ENCODE measurements around the gene GRXCR2. TPM values are rescaled to one million over a fixed set of nuclear protein-coding genes. Genes with fewer than 3 reads are reported as not detected.

The GRXCR2 gene
- total RNA-seq, 1 experiment from 2014 or later, result not detected

GRCh38 chr5:145908206-145908960, 35.6 kb upstream of the GRXCR2 start:
- peaks cover 5% of the 10 kb centered on the region for H3K4me1 Mint-ChIP-seq (ENCODE audit: insufficient read depth, unreplicated experiment)
- CTCF ChIA-PET, result interaction anchor here (0.6 to 4.8 kb wide), 38 partner anchors 8 to 1705 kb away, joined by 3 to 66 read pairs (median 5); partner anchors contain the start of gene SH3RF2
- H3K9me3 Mint-ChIP-seq (ENCODE audit: unreplicated experiment), result no peaks in the 10 kb centered on the region
- POLR2A ChIA-PET, result interaction anchor here (0.5 to 5.3 kb wide), 10 partner anchors 14 to 139 kb away, joined by 3 to 32 read pairs (median 4); no protein-coding TSS in a partner anchor
- no peak overlapping the region for H3K4me3 Mint-ChIP-seq (ENCODE audit: unreplicated experiment)
- H3K27me3 Mint-ChIP-seq (ENCODE audit: insufficient read depth, unreplicated experiment), result no peaks in the 10 kb centered on the region
- H3K36me3 Mint-ChIP-seq (ENCODE audit: insufficient read depth, unreplicated experiment), result no peaks in the 10 kb centered on the region
- DNase-seq (ENCODE audit: unreplicated experiment), result peak; percentile 51
- H3K27ac Mint-ChIP-seq (ENCODE audit: low read depth, unreplicated experiment), result no peak overlapping the region
- no TSS peak for BruUV-seq (replicated peaks)
- TF ChIP-seq CTCF (IDR thresholded peaks at IDR 0.05; ENCODE audit: unreplicated experiment), result peak; percentile 62
- intact Hi-C loops (cut with micrococcal nuclease), result loop anchor here (1.0 to 10.0 kb wide), 3 partner anchors 72 to 516 kb away; no protein-coding TSS in a partner anchor

GRCh38 chr5:145906401-145906800, 33.6 kb upstream of the GRXCR2 start:
- CTCF ChIA-PET, result interaction anchor here (0.6 to 4.8 kb wide), 14 partner anchors 10 to 223 kb away, joined by 3 to 66 read pairs (median 11); no protein-coding TSS in a partner anchor
- H3K9me3 Mint-ChIP-seq (ENCODE audit: unreplicated experiment), result no peaks in the 10 kb centered on the region
- no peak for DNase-seq (ENCODE audit: unreplicated experiment)

GRCh38 chr5:145904743-145905142, 31.9 kb upstream of the GRXCR2 start:
- ChIA-PET CTCF (interaction anchor here (0.6 to 1.4 kb wide), 5 partner anchors 13 to 474 kb away, joined by 3 to 6 read pairs (median 4); partner anchors contain the start of gene SH3RF2), POLR2A (interaction anchor here (0.8 to 2.2 kb wide), 2 partner anchors 18 to 147 kb away, joined by 3 to 6 read pairs; no protein-coding TSS in a partner anchor)
- Mint-ChIP-seq H3K4me1 (ENCODE audit: insufficient read depth, unreplicated experiment) (peaks cover 5% of the 10 kb centered on the region), H3K27ac (ENCODE audit: low read depth, unreplicated experiment) (no peak overlapping the region), H3K27me3 (ENCODE audit: insufficient read depth, unreplicated experiment) (no peaks in the 10 kb centered on the region), H3K9me3 (ENCODE audit: unreplicated experiment) (peaks cover 5% of the 10 kb centered on the region), H3K4me3 (ENCODE audit: unreplicated experiment) (no peak overlapping the region), H3K36me3 (ENCODE audit: insufficient read depth, unreplicated experiment) (no peaks in the 10 kb centered on the region)
- DNase-seq (ENCODE audit: unreplicated experiment), result no peak
- intact Hi-C loops (cut with micrococcal nuclease), result loop anchor here (10.0 kb wide), 1 partner anchor 520 kb away; no protein-coding TSS in a partner anchor
- BruUV-seq (replicated peaks), result no TSS peak
- TF ChIP-seq CTCF (IDR thresholded peaks at IDR 0.05; ENCODE audit: unreplicated experiment), result no peak

More at GRCh38 chr5:145906401-145906800, 33.6 kb upstream of the GRXCR2 start:
- TF ChIP-seq CTCF (IDR thresholded peaks at IDR 0.05; ENCODE audit: unreplicated experiment), result no peak
- no peak overlapping the region for H3K4me3 Mint-ChIP-seq (ENCODE audit: unreplicated experiment)
- H3K36me3 Mint-ChIP-seq (ENCODE audit: insufficient read depth, unreplicated experiment), result no peaks in the 10 kb centered on the region
- BruUV-seq (replicated peaks), result no TSS peak
- peaks cover 5% of the 10 kb centered on the region for H3K4me1 Mint-ChIP-seq (ENCODE audit: insufficient read depth, unreplicated experiment)
- intact Hi-C loops (cut with micrococcal nuclease), result loop anchor here (10.0 kb wide), 1 partner anchor 518 kb away; no protein-coding TSS in a partner anchor
- H3K27ac Mint-ChIP-seq (ENCODE audit: low read depth, unreplicated experiment), result no peak overlapping the region
- POLR2A ChIA-PET, result interaction anchor here (0.6 to 5.3 kb wide), 3 partner anchors 26 to 36 kb away, joined by 3 to 32 read pairs (median 3); no protein-coding TSS in a partner anchor
- no peaks in the 10 kb centered on the region for H3K27me3 Mint-ChIP-seq (ENCODE audit: insufficient read depth, unreplicated experiment)

- no TSS peak for BruUV-seq (replicated peaks)
- H3K9me3 Mint-ChIP-seq (ENCODE audit: unreplicated experiment), result peaks cover 14% of the 10 kb centered on the region
- POLR2A ChIA-PET, result interaction anchor here (2.2 kb wide), 1 partner anchor 19 kb away, joined by 6 read pairs; no protein-coding TSS in a partner anchor
- CTCF ChIA-PET, result interaction anchor here (0.5 to 2.8 kb wide), 7 partner anchors 8 to 248 kb away, joined by 3 to 8 read pairs (median 3); partner anchors contain the start of gene PRELID2
- H3K27ac Mint-ChIP-seq (ENCODE audit: low read depth, unreplicated experiment), result no peak overlapping the region
- intact Hi-C loops (cut with micrococcal nuclease), result loop anchor here (10.0 kb wide), 1 partner anchor 521 kb away; no protein-coding TSS in a partner anchor
- peaks cover 5% of the 10 kb centered on the region for H3K4me1 Mint-ChIP-seq (ENCODE audit: insufficient read depth, unreplicated experiment)
- TF ChIP-seq CTCF (IDR thresholded peaks at IDR 0.05; ENCODE audit: unreplicated experiment), result no peak
- no peaks in the 10 kb centered on the region for H3K36me3 Mint-ChIP-seq (ENCODE audit: insufficient read depth, unreplicated experiment)
- H3K27me3 Mint-ChIP-seq (ENCODE audit: insufficient read depth, unreplicated experiment), result no peaks in the 10 kb centered on the region
- peak; percentile 73 for DNase-seq (ENCODE audit: unreplicated experiment)
- H3K4me3 Mint-ChIP-seq (ENCODE audit: unreplicated experiment), result no peak overlapping the region
These were observed 31.1 kb upstream of the GRXCR2 start for GRCh38 chr5:145903867-145904266.
